Fibroblast of villous mesenchyme (primary cell): ENCODE measurements around the gene MFAP4. TPM values are rescaled to one million over a fixed set of nuclear protein-coding genes. Genes with fewer than 3 reads are reported as not detected.

ENCODE experiments used
- DNase-seq: peaks from one replicate; pipeline ENCODE4 v3.0.0-alpha.2; 2010; ENCODE audit warnings: low read depth
- H3K4me3 ChIP-seq: 2 replicates; pipeline ENCODE4 v1.5.1; 2011; ENCODE audit warnings: low read depth, mild to moderate bottlenecking, low read length
- total RNA-seq: library from RNA; depleted of rRNA; stranded (reverse); fragments of >200 nt; gene quantifications from 2 replicates; pipeline ENCODE4 v1.2.3, GENCODE V29; 2012
- TF ChIP-seq, protein P1 (sequence below): IDR thresholded peaks from 2 replicates; pipeline ENCODE4 v1.5.1; 2012; ENCODE audit warnings: low read depth, mild to moderate bottlenecking, low read length; ENCODE audit not compliant: insufficient read depth

Gene MFAP4
- total RNA-seq, 1 donor, result 17.7 TPM

DNA sequence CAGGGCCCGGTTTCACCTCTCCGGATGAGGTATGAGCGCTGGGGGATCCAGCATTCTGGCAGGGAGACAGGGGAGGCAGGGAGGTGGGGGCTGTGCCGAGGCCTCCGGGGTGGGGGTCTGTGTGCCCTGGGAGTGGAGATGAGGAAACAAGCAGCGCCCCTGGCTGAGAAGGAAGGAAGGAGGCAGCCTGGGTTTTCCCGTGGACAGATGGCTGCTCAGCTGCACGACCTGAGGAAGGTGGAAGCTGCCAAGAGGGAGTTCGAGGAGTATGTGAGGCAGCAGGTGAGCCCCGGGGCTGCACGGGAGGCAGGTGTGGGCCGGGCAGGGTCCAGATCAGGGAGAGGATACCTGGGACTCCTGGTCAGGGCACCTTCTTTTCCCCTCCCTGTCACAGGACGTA lies 28.3 kb upstream of the MFAP4 start:
- H3K4me3 ChIP-seq, result no peak overlapping the region
- DNase-seq, result no peak
- TF ChIP-seq, protein P1, sequence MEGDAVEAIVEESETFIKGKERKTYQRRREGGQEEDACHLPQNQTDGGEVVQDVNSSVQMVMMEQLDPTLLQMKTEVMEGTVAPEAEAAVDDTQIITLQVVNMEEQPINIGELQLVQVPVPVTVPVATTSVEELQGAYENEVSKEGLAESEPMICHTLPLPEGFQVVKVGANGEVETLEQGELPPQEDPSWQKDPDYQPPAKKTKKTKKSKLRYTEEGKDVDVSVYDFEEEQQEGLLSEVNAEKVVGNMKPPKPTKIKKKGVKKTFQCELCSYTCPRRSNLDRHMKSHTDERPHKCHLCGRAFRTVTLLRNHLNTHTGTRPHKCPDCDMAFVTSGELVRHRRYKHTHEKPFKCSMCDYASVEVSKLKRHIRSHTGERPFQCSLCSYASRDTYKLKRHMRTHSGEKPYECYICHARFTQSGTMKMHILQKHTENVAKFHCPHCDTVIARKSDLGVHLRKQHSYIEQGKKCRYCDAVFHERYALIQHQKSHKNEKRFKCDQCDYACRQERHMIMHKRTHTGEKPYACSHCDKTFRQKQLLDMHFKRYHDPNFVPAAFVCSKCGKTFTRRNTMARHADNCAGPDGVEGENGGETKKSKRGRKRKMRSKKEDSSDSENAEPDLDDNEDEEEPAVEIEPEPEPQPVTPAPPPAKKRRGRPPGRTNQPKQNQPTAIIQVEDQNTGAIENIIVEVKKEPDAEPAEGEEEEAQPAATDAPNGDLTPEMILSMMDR, result no peak

DNA sequence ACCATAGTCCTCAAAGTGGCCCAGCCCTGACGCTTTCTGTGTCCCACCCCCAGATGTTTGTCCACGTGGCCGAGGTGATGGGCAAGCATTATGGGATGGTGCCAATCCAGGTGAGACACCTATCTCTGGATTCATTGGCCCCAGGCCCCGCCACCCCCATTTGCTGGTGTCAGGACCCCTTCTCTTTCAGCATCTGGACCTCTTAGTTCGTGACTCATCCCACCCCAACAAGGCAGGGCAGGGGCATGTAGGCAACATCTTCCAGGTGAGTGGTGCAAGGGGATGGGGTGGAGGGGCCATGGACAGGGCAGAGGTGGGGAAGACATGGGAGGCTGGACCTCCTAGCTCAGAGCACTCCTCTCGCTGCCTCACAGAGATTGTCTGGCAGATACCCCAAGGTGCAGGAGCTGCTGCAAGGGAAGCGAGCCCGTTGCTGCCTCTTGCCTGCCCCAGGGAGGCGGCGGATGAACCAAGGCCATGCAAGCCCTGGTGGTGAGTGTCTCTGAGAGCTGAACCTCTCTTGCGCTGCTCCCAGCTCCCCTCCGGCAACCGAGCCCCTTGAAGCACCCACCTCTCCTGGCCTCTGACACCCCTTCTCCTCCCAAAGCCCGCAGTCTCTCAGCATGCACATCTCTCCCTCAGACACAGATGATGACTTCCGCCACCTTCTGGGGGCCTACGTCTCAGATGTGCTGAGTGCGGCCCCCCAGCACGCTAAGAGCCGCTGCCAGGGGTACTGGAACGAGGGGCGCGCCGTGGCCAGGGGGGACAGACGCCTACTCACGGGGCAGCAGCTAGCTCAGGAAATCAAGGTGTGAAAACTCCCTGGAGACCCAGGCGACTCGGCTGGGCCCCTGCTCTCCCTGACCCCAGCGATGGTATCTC lies 27.6 kb upstream of the MFAP4 start:
- TF ChIP-seq, protein P1, result no peak
- no peak for DNase-seq
- H3K4me3 ChIP-seq, result no peak overlapping the region

DNA sequence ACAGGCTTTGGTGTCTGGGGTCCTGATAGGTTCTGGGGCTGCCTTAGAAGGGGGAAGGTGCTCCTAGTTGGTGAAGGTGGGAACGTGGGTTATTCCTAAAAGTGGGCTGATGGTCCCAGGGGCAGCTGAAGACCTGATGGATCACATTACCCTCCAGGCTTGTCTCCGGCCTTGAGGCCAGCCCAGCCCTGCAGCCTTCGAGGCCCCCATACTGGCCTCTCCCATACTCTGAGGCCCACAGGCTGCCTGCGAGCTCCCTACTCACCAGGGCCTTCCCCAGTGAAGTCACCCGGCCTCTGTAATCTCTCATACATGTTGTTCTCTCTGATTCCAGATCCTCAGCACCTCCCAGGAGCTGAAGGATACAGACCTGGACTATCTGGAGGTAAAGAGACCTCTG lies 26.8 kb upstream of the MFAP4 start:
- TF ChIP-seq, protein P1, result no peak
- DNase-seq, result no peak
- no peak overlapping the region for H3K4me3 ChIP-seq

DNA sequence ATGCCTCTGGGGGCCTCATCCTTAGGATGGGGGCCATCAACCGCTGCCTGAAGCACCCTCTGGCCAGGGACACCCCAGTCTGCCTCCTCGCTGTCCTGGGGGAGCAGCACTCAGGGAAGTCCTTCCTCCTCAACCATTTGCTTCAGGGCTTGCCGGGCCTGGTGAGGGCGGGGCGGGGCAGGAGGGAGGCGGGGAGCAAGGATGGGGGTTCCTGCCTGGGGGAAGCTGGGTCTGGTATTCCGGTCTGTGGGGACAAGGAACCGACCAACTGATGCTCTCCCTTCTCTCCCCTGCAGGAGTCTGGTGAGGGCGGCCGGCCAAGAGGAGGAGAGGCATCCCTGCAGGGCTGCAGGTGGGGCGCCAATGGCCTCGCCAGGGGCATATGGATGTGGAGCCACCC lies 26.0 kb upstream of the MFAP4 start:
- TF ChIP-seq, protein P1, result no peak
- no peak for DNase-seq
- no peak overlapping the region for H3K4me3 ChIP-seq

DNA sequence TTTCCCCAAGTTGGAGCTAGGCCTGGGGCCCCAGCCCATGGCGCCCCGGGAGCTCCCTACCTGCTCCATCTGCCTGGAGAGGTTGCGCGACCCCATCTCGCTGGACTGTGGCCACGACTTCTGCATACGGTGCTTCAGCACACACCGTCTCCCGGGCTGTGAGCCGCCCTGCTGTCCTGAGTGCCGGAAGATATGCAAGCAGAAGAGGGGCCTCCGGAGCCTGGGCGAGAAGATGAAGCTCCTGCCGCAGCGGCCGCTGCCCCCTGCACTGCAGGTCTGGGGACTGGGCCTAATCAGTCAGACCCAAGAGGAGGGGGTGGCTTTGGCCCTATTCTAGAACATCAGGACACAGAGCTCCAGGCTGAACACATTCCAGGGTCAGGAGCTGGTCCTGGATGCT lies 25.5 kb upstream of the MFAP4 start:
- TF ChIP-seq, protein P1, result no peak
- H3K4me3 ChIP-seq, result no peak overlapping the region
- DNase-seq, result no peak

DNA sequence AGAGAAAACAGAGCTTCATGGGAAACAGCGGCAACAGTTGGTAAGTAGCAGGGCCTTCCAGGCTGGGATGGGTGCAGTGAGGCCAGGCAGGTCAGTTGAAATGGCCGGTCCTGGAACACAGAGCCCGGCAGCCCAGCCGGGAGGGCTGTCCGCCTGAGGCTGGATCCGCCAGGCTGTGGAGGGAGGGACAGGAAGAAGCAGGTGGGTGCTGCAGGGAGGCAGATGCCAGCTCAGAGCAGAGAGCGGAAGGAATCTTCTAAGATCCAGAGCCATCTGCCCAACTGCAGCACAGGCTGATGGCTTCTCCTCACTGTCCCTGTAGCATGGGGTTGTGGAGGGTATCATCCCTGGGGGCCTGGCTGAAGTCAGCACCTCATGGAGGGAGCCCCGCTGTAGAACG lies 24.6 kb upstream of the MFAP4 start:
- no peak overlapping the region for H3K4me3 ChIP-seq
- no peak for DNase-seq
- TF ChIP-seq, protein P1, result no peak
